ENCODE results near the gene PRRT1.

The PRRT1 gene

DNA sequence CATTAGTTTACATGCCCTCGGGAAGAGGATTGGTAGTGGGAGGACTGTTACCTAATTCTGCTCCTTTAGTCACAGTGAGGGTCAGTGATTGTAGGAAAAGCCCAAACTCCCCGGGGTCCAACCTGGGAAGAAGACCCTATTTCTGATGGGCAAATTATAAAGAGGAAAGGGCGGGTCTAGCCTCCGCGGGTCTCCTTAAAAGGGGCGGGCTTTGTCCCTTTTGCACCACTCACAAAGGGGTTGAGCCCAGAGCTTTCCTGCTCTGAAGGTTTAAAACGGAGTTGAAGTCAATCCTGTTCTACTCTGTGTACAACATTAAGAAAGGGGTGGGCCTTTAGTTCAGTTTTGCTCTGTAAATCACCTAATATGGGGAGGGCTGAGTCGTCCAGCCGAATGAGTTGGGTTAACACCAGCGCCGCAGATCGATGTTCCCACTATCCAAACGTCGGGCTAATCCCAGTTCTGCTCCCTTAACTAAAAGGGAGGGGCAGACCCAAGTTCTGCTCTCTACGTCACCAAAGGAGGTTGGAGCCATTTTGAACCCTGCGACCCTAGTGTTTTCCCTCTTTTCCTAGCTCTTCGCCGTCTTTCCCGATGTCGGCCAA, 25.5 kb upstream of the PRRT1 start:
- Histone ChIP-seq H4K20me1 (ENCODE audit: insufficient read depth, low read length, poor library complexity, severe bottlenecking) (no peaks in the 10 kb centered on the region), H3F3A (ENCODE audit: low read depth) (peaks cover 4% of the 10 kb centered on the region; the same call in 1 of the 2 replicates), H3K9ac (ENCODE audit: low read depth, low read length, poor library complexity, severe bottlenecking) (peak overlapping the region; percentile 98), H3K9me2 (replicated peaks; ENCODE audit: low read depth, low read length) (no peaks in the 10 kb centered on the region), H3K27me3 (ENCODE audit: insufficient read depth, low read length, poor library complexity, severe bottlenecking) (no peaks in the 10 kb centered on the region), H3K4me1 (ENCODE audit: insufficient read depth, low read length, poor library complexity, severe bottlenecking) (peaks cover 47% of the 10 kb centered on the region), H3K4me2 (ENCODE audit: low read depth, low read length, poor library complexity, severe bottlenecking) (peak overlapping the region; percentile 88), H3K36me3 (ENCODE audit: insufficient read depth, low read length) (no peaks in the 10 kb centered on the region), H3K4me3 (ENCODE audit: low read length, poor library complexity, severe bottlenecking) (peak overlapping the region; percentile 88), H3K79me2 (ENCODE audit: insufficient read depth, low read length) (peaks cover 64% of the 10 kb centered on the region), H3K9me3 (ENCODE audit: insufficient read depth, low read depth, low read length) (no peaks in the 10 kb centered on the region), H2AFZ (ENCODE audit: low read length) (peak overlapping the region; percentile 81)
- TF ChIP-seq EZH2phosphoT487 (IDR thresholded peaks at IDR 0.05; ENCODE audit: borderline replicate concordance) (no peak), CTCF (conservative IDR thresholded peaks at IDR 0.05; ENCODE audit: low read length) (no peak)

- Histone ChIP-seq H3K9me2 (replicated peaks; ENCODE audit: low read depth, low read length) (no peaks in the 10 kb centered on the region), H3K79me2 (ENCODE audit: insufficient read depth, low read length) (peaks cover 64% of the 10 kb centered on the region), H3K4me1 (ENCODE audit: insufficient read depth, low read length, poor library complexity, severe bottlenecking) (peaks cover 47% of the 10 kb centered on the region), H3K9ac (ENCODE audit: low read depth, low read length, poor library complexity, severe bottlenecking) (peak overlapping the region; percentile 98), H3K4me3 (ENCODE audit: low read length, poor library complexity, severe bottlenecking) (peak overlapping the region; percentile 88), H3K36me3 (ENCODE audit: insufficient read depth, low read length) (no peaks in the 10 kb centered on the region), H3F3A (ENCODE audit: low read depth) (peaks cover 4% of the 10 kb centered on the region; the same call in 1 of the 2 replicates), H4K20me1 (ENCODE audit: insufficient read depth, low read length, poor library complexity, severe bottlenecking) (no peaks in the 10 kb centered on the region), H3K4me2 (ENCODE audit: low read depth, low read length, poor library complexity, severe bottlenecking) (peak overlapping the region; percentile 88), H2AFZ (ENCODE audit: low read length) (no peak overlapping the region; the same call in 1 of the 2 replicates), H3K9me3 (ENCODE audit: insufficient read depth, low read depth, low read length) (no peaks in the 10 kb centered on the region), H3K27me3 (ENCODE audit: insufficient read depth, low read length, poor library complexity, severe bottlenecking) (no peaks in the 10 kb centered on the region)
- TF ChIP-seq CTCF (conservative IDR thresholded peaks at IDR 0.05; ENCODE audit: low read length) (no peak), EZH2phosphoT487 (IDR thresholded peaks at IDR 0.05; ENCODE audit: borderline replicate concordance) (no peak)
These were observed 24.9 kb upstream of the PRRT1 start for GRCh38 chr6:32176476-32177182.

GRCh38 chr6:32175711-32176475, 24.2 kb upstream of the PRRT1 start, which contains the start of gene AGPAT1:
Gene AGPAT1, minus strand, starts transcription at chr6:32176084. Its CDS starts 4,588 bp downstream, at chr6:32171496.
- H3K9me2 ChIP-seq (replicated peaks; ENCODE audit: low read depth, low read length), result no peaks in the 10 kb centered on the region
- no peak for TF ChIP-seq CTCF (conservative IDR thresholded peaks at IDR 0.05; ENCODE audit: low read length)
- no peak for TF ChIP-seq EZH2phosphoT487 (IDR thresholded peaks at IDR 0.05; ENCODE audit: borderline replicate concordance)
- no peaks in the 10 kb centered on the region for H3K9me3 ChIP-seq (ENCODE audit: insufficient read depth, low read depth, low read length)
- peak within 1 kb of the TSS; percentile 74 for H2AFZ ChIP-seq (ENCODE audit: low read length)
- peak within 1 kb of the TSS; percentile 88 for H3K4me2 ChIP-seq (ENCODE audit: low read depth, low read length, poor library complexity, severe bottlenecking)
- H3K4me1 ChIP-seq (ENCODE audit: insufficient read depth, low read length, poor library complexity, severe bottlenecking), result peaks cover 47% of the 10 kb centered on the region
- peaks cover 57% of the 10 kb centered on the region for H3K79me2 ChIP-seq (ENCODE audit: insufficient read depth, low read length)
- no peaks in the 10 kb centered on the region for H3K27me3 ChIP-seq (ENCODE audit: insufficient read depth, low read length, poor library complexity, severe bottlenecking)
- H3K4me3 ChIP-seq (ENCODE audit: low read length, poor library complexity, severe bottlenecking), result peak within 1 kb of the TSS; percentile 88
- peak within 1 kb of the TSS; percentile 98 for H3K9ac ChIP-seq (ENCODE audit: low read depth, low read length, poor library complexity, severe bottlenecking)
- no peaks in the 10 kb centered on the region for H4K20me1 ChIP-seq (ENCODE audit: insufficient read depth, low read length, poor library complexity, severe bottlenecking)
- no peaks in the 10 kb centered on the region for H3K36me3 ChIP-seq (ENCODE audit: insufficient read depth, low read length)
- peaks cover 4% of the 10 kb centered on the region; the same call in 1 of the 2 replicates for H3F3A ChIP-seq (ENCODE audit: low read depth)
